Measurements from ENCODE around the gene GCLC. TPM values are rescaled to one million over a fixed set of nuclear protein-coding genes. Genes with fewer than 3 reads are reported as not detected.

GCLC gene
- total and polyA plus RNA-seq, 2 experiments from 2014 or later = 17.5 to 33.6 TPM

DNA sequence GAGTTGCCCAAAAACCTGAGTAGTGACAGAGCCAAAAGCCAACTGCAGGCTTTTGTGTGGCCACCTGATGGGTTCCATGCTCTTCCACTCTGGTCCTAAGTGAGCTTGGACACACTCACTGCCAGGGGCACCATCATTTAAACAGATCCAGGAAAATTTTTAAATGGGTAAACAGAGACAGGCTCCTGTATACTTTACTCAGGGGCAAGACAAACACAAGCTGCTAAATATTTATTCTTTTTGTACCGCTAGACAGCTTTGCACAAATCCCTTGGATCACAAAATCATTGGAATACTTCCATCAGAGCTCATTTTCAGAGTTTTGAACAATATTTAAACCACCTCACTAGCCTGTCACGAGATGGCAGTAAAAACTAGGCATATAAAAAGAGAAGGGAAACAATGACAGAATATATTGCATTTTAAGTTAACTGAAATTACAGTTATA, 31.4 kb downstream of the GCLC start:
- DNase-seq (ENCODE audit: low read depth in 1 of 2, low spot score in 1 of 2) = no peak
- Histone ChIP-seq H3K36me3 (peaks cover 17% of the 10 kb centered on the region), H3K27ac (no peak overlapping the region), H3K4me1 (ENCODE audit: low read depth) (peaks cover under 1% of the 10 kb centered on the region), H3K27me3 (no peaks in the 10 kb centered on the region), H3K4me3 (no peak overlapping the region), H3K9me3 (ENCODE audit: low read depth) (no peaks in the 10 kb centered on the region)
- TF ChIP-seq, protein P1, sequence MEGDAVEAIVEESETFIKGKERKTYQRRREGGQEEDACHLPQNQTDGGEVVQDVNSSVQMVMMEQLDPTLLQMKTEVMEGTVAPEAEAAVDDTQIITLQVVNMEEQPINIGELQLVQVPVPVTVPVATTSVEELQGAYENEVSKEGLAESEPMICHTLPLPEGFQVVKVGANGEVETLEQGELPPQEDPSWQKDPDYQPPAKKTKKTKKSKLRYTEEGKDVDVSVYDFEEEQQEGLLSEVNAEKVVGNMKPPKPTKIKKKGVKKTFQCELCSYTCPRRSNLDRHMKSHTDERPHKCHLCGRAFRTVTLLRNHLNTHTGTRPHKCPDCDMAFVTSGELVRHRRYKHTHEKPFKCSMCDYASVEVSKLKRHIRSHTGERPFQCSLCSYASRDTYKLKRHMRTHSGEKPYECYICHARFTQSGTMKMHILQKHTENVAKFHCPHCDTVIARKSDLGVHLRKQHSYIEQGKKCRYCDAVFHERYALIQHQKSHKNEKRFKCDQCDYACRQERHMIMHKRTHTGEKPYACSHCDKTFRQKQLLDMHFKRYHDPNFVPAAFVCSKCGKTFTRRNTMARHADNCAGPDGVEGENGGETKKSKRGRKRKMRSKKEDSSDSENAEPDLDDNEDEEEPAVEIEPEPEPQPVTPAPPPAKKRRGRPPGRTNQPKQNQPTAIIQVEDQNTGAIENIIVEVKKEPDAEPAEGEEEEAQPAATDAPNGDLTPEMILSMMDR (IDR thresholded peaks at IDR 0.05; ENCODE audit: low read depth, low read length) = no peak

DNA sequence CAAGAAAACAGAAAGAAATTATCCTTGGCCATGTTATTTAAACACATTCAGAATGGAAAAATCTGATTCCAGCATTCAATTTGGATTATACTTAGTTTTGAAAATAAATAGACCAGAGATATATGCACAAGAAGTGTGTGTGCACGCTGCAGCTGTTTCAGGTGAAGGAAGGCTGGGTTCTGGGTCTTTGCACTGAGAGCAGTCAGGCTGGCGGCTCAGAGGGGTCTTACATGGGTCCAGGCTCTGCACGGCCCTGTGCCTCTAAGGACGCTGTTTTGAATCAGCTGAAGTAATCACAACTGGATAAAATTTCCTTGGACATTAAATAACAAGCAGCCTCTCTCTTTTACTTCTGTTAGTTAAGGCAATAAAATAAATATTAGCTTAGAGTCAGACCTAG, 31.8 kb downstream of the GCLC start:
- Histone ChIP-seq H3K9me3 (ENCODE audit: low read depth) (no peaks in the 10 kb centered on the region), H3K27ac (no peak overlapping the region), H3K27me3 (no peaks in the 10 kb centered on the region), H3K36me3 (peaks cover 17% of the 10 kb centered on the region), H3K4me3 (no peak overlapping the region), H3K4me1 (ENCODE audit: low read depth) (no peaks in the 10 kb centered on the region)
- TF ChIP-seq, protein P1 (IDR thresholded peaks at IDR 0.05; ENCODE audit: low read depth, low read length) = no peak
- DNase-seq (ENCODE audit: low read depth in 1 of 2, low spot score in 1 of 2) = no peak

DNA sequence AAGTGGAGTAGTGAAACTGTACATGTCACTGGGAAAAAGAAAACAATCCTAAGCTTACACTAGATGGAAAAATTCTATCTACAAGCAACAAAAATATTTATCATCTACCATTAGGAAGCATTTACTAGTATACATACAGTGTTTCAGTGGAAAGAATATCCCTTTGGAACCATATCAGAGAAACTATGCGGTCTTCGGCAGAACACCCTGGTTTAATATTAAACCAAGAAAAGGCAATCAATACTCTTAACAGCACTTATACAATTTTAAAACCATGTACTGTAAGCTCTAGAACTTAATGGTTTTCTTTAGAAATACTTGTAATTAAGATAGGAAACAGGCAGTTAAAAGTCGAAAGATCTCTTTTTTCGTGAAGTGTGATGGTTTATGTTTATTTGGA, 32.3 kb downstream of the GCLC start:
- TF ChIP-seq, protein P1 (IDR thresholded peaks at IDR 0.05; ENCODE audit: low read depth, low read length) = no peak
- H3K4me1 ChIP-seq (ENCODE audit: low read depth) = peaks cover under 1% of the 10 kb centered on the region
- H3K27ac ChIP-seq = no peak overlapping the region
- no peak for DNase-seq (ENCODE audit: low read depth in 1 of 2, low spot score in 1 of 2)
- no peaks in the 10 kb centered on the region for H3K27me3 ChIP-seq
- peaks cover 17% of the 10 kb centered on the region for H3K36me3 ChIP-seq
- H3K9me3 ChIP-seq (ENCODE audit: low read depth) = no peaks in the 10 kb centered on the region
- H3K4me3 ChIP-seq = no peak overlapping the region

DNA sequence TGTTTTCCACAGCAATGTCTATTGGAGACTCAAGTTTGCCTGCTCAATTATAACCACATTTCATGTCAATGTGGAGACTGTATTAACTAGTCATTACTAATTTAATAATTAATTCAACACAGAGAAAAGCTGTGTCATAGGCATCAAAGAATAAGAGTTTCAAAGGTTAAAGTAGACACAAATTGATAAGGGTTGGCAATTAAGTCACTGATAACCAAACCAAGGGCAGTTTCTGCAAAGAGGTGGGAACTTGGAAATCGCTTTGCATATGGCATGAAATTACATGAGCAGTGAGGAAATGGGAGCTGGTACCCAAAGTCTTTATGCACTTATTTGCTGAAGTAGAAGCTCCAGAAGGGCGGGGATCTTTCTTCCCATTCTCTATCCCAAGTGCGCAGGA, 34.2 kb downstream of the GCLC start:
- H3K4me1 ChIP-seq (ENCODE audit: low read depth) = peaks cover 7% of the 10 kb centered on the region
- H3K9me3 ChIP-seq (ENCODE audit: low read depth) = no peaks in the 10 kb centered on the region
- H3K27me3 ChIP-seq = no peaks in the 10 kb centered on the region
- peaks cover 27% of the 10 kb centered on the region for H3K36me3 ChIP-seq
- no peak overlapping the region for H3K4me3 ChIP-seq
- TF ChIP-seq, protein P1 (IDR thresholded peaks at IDR 0.05; ENCODE audit: low read depth, low read length) = no peak
- H3K27ac ChIP-seq = no peak overlapping the region
- no peak for DNase-seq (ENCODE audit: low read depth in 1 of 2, low spot score in 1 of 2)

DNA sequence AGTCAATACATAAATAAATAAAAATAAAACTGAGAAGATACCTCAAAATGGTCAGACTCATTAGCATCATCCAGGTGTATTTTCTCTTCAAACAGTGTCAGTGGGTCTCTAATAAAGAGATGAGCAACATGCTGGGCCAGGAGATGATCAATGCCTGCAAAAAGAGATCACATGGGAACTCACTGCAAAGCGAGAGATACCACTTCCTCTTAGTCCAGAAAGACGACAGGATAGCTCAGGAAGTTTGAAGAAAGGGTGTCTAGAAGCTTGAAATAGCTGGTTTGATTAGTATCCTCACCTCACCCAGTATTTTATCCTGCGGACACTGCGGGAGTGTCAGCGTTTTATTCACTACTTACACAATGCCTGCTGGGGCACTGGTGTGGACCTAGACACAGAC, 38.0 kb downstream of the GCLC start:
- H3K36me3 ChIP-seq = peaks cover 45% of the 10 kb centered on the region

More for the DNA sequence above, 38.0 kb downstream of the GCLC start:
- DNase-seq (ENCODE audit: low read depth in 1 of 2, low spot score in 1 of 2) = no peak
- H3K9me3 ChIP-seq (ENCODE audit: low read depth) = no peaks in the 10 kb centered on the region
- H3K27ac ChIP-seq = no peak overlapping the region
- H3K27me3 ChIP-seq = no peaks in the 10 kb centered on the region
- H3K4me1 ChIP-seq (ENCODE audit: low read depth) = peaks cover 7% of the 10 kb centered on the region
- H3K4me3 ChIP-seq = no peak overlapping the region
- TF ChIP-seq, protein P1 (IDR thresholded peaks at IDR 0.05; ENCODE audit: low read depth, low read length) = no peak

Data from cardiac muscle cell (in vitro differentiated cells and primary cell).